ENCODE results near the gene OSBPL3. TPM values are rescaled to one million over a fixed set of nuclear protein-coding genes. Genes with fewer than 3 reads are reported as not detected.

The OSBPL3 gene
- 10 to 100 TPM; 61.2 to 72.7 TPM for total RNA-seq
- polyA plus RNA-seq, result 10 to 100 TPM in 1 of 2 donors, 1 to 10 TPM in 1; 6.9 to 19.7 TPM

DNA sequence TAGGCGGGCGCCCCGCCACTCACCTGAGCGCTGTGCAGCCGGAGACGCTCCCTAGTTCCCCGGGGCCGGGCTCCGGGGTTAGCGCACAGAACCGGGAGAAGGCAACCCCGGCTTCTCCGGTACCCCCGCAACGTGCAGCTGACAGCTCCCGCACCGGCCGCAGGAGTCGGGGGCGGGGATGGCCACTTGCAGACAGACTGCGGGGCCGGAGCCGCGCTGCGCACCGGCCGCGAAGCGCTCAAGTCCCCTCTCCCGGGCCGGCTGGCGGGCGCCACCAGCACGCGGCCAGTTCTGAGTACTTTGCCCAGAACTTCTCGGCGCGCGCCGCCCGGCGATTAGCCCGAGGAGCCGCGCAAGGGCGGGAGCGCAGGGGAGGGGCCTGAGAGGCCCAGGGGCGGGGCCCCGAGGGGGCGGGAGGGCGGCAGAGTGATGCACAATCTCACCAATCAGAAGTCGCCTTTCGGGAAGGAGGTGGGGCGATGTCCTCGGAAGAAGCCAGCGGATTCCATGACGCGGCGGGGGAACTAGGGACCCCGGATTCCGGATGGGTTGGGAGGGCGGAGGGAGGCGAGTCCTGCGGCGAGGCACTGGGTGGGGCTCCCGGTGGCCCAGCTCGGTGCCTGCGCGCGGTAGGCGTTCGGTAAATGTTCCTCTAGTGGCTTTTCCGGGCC, at the start of gene OSBPL3:
Gene OSBPL3, minus strand, starts transcription at position 316 of the 671 bp plus-strand sequence. CDS start 87,706 bp downstream, outside the sequence.
- intact Hi-C loops (cut with micrococcal nuclease), result loop anchor here (1.0 to 5.0 kb wide), 11 partner anchors 13 to 1448 kb away; partner anchors contain the start of genes CYCS, PALS2 and TRA2A
- no peaks in the 10 kb centered on the region for H3K9me3 Mint-ChIP-seq
- peak within 1 kb of the TSS; percentile 91 to 98 (median 97) for H3K4me3 Mint-ChIP-seq
- no peaks in the 10 kb centered on the region for H3K36me3 ChIP-seq (ENCODE audit: insufficient read depth, low read length)
- H3K4me1 ChIP-seq (ENCODE audit: insufficient read depth, low read length), result peaks cover 57% of the 10 kb centered on the region
- peaks cover 0 to 16% of the 10 kb centered on the region in 2 donors for H3K36me3 Mint-ChIP-seq
- H3K27me3 Mint-ChIP-seq, result no peaks in the 10 kb centered on the region
- no peaks in the 10 kb centered on the region for H3K27me3 ChIP-seq (ENCODE audit: insufficient read depth, low read length)
- DNase-seq, result peak; percentile 94 to 97 (median 95)
- H3K4me3 ChIP-seq (ENCODE audit: low read length in 2 of 2), result peak within 1 kb of the TSS; percentile 59 to 72
- ChIA-PET POLR2A (ENCODE audit: partially characterized antibody) (interaction anchor here (0.6 to 7.5 kb wide), 39 partner anchors 11 to 1449 kb away, joined by 3 to 210 read pairs (median 5); partner anchors contain the start of genes CYCS and HNRNPA2B1), CTCF (ENCODE audit: partially characterized antibody) (interaction anchor here (0.8 to 9.4 kb wide), 35 partner anchors 10 to 168 kb away, joined by 3 to 135 read pairs (median 7); no protein-coding TSS in a partner anchor)
- H3K27ac Mint-ChIP-seq, result peak within 1 kb of the TSS; percentile 94 to 99 (median 96)
- H3K27ac ChIP-seq (ENCODE audit: low read depth, low read length), result peak within 1 kb of the TSS; percentile 66
- peaks cover 44 to 67% (median 54%) of the 10 kb centered on the region in 4 donors for H3K4me1 Mint-ChIP-seq
- H3K9me3 ChIP-seq (ENCODE audit: control insufficient read depth in 1 of 2, low read length in 2 of 2), result no peaks in the 10 kb centered on the region

DNA sequence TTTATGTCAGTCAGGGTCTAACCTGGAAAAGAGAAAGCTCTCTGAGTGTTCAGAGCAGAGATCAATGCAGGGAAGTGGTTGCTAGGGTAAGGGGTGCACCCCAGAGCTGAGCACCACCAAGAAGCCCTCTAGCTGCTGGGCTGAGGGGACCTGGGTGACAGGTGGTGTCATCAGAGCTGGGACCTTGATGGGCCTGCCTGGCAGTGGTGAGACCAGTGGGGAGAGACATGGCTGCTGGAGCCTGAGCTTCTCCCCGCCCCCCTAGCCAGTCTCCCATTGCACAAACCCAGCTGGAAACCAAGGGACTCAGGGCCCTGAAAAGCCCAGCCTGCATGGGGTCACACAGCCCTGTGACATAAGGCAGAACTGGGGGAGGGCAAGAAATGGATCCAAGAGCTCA, 49.1 kb upstream of the OSBPL3 start:
- DNase-seq, result peak in 1 of 5 donors; percentile 43
- H3K4me1 Mint-ChIP-seq, result peaks cover 25 to 78% (median 62%) of the 10 kb centered on the region in 4 donors
- H3K27ac ChIP-seq (ENCODE audit: low read depth, low read length), result peak overlapping the region; percentile 53
- no peak overlapping the region for H3K4me3 ChIP-seq (ENCODE audit: low read length in 2 of 2)
- ChIA-PET POLR2A (ENCODE audit: partially characterized antibody) (interaction anchor here (0.6 to 9.7 kb wide), 17 partner anchors 9 to 1498 kb away, joined by 3 to 210 read pairs (median 5); partner anchors contain the start of genes CYCS and OSBPL3), CTCF (ENCODE audit: partially characterized antibody) (interaction anchor here (1.2 to 9.9 kb wide), 14 partner anchors 9 to 217 kb away, joined by 3 to 118 read pairs (median 6); partner anchors contain the start of gene OSBPL3)
- peak overlapping the region; percentile 67 to 97 (median 94) for H3K27ac Mint-ChIP-seq
- no peaks in the 10 kb centered on the region for H3K27me3 ChIP-seq (ENCODE audit: insufficient read depth, low read length)
- no peaks in the 10 kb centered on the region for H3K36me3 ChIP-seq (ENCODE audit: insufficient read depth, low read length)
- peaks cover 0 to 4% of the 10 kb centered on the region in 2 donors for H3K36me3 Mint-ChIP-seq
- no peaks in the 10 kb centered on the region for H3K9me3 ChIP-seq (ENCODE audit: control insufficient read depth in 1 of 2, low read length in 2 of 2)
- H3K4me3 Mint-ChIP-seq, result peak overlapping the region in 7 of 8 donors; percentile 61 to 92 (median 78)
- peaks cover 55% of the 10 kb centered on the region for H3K4me1 ChIP-seq (ENCODE audit: insufficient read depth, low read length)
- H3K27me3 Mint-ChIP-seq, result no peaks in the 10 kb centered on the region
- intact Hi-C loops (cut with micrococcal nuclease), result no loop called here
- no peaks in the 10 kb centered on the region for H3K9me3 Mint-ChIP-seq

DNA sequence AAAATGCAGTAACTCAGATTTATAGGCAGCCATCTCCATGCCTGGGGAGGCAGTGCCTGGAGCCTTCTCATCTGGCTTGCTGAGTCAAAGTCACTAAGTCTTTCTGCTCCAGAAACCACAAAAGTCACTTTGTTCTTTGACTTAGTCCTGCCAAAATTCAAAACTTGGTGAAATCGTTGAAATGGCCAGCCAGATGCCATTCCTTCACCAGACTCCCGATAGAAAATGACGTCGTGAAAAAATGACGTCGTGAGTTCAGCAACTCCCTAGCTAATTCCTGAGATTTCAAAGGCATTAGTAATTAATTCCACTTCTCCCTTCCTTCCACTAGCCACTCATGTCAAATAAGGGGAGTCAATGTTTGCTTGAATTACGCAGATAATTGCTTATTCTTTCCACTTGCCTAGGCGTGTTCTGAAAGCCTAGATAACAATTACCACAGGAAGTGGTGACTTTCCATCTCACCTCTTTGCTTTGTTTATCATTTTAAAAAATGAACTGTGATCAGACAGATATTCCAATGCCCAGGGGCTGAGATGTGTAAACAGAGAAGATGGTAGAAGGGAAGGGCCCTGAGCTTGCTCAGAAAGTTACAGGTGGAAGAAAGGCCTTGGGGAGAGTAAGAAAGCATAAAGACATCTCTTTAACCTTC, 48.5 kb upstream of the OSBPL3 start:
- Histone ChIP-seq H3K9me3 (ENCODE audit: control insufficient read depth in 1 of 2, low read length in 2 of 2) (no peaks in the 10 kb centered on the region), H3K36me3 (ENCODE audit: insufficient read depth, low read length) (no peaks in the 10 kb centered on the region), H3K27ac (ENCODE audit: low read depth, low read length) (peak overlapping the region; percentile 53), H3K4me3 (ENCODE audit: low read length in 2 of 2) (no peak overlapping the region), H3K4me1 (ENCODE audit: insufficient read depth, low read length) (peaks cover 55% of the 10 kb centered on the region), H3K27me3 (ENCODE audit: insufficient read depth, low read length) (no peaks in the 10 kb centered on the region)
- Mint-ChIP-seq H3K27me3 (peaks cover 0 to 1% of the 10 kb centered on the region in 2 donors), H3K36me3 (peaks cover 0 to 4% of the 10 kb centered on the region in 2 donors), H3K9me3 (no peaks in the 10 kb centered on the region), H3K27ac (peak overlapping the region; percentile 67 to 97 (median 94)), H3K4me1 (peaks cover 25 to 78% (median 62%) of the 10 kb centered on the region in 4 donors), H3K4me3 (peak overlapping the region in 7 of 8 donors; percentile 61 to 92 (median 78))
- DNase-seq, result peak; percentile 54 to 78 (median 71)
- ChIA-PET POLR2A (ENCODE audit: partially characterized antibody) (interaction anchor here (0.6 to 9.7 kb wide), 19 partner anchors 10 to 1498 kb away, joined by 3 to 210 read pairs (median 4); partner anchors contain the start of genes CYCS and OSBPL3), CTCF (ENCODE audit: partially characterized antibody) (interaction anchor here (1.0 to 9.9 kb wide), 16 partner anchors 10 to 216 kb away, joined by 3 to 118 read pairs (median 6); partner anchors contain the start of gene OSBPL3)
- intact Hi-C loops (cut with micrococcal nuclease), result loop anchor here (1.0 kb wide), 3 partner anchors 42 to 207 kb away; partner anchors contain the start of gene OSBPL3

GRCh38 chr7:25026156-25026555, 46.2 kb upstream of the OSBPL3 start:
- POLR2A ChIA-PET (ENCODE audit: partially characterized antibody), result interaction anchor here (0.5 to 9.7 kb wide), 3 partner anchors 46 to 1541 kb away, joined by 3 to 210 read pairs (median 11); partner anchors contain the start of gene OSBPL3
- CTCF ChIA-PET (ENCODE audit: partially characterized antibody), result interaction anchor here (0.9 to 9.9 kb wide), 6 partner anchors 15 to 214 kb away, joined by 3 to 118 read pairs (median 8); partner anchors contain the start of gene OSBPL3
- Histone ChIP-seq H3K4me1 (ENCODE audit: insufficient read depth, low read length) (peaks cover 46% of the 10 kb centered on the region), H3K36me3 (ENCODE audit: insufficient read depth, low read length) (no peaks in the 10 kb centered on the region), H3K27me3 (ENCODE audit: insufficient read depth, low read length) (no peaks in the 10 kb centered on the region), H3K9me3 (ENCODE audit: control insufficient read depth in 1 of 2, low read length in 2 of 2) (no peaks in the 10 kb centered on the region), H3K4me3 (ENCODE audit: low read length in 2 of 2) (no peak overlapping the region), H3K27ac (ENCODE audit: low read depth, low read length) (no peak overlapping the region)
- peaks cover 22 to 61% (median 49%) of the 10 kb centered on the region in 4 donors for H3K4me1 Mint-ChIP-seq
- H3K9me3 Mint-ChIP-seq, result no peaks in the 10 kb centered on the region
- peaks cover 0 to 4% of the 10 kb centered on the region in 2 donors for H3K36me3 Mint-ChIP-seq
- peaks cover 0 to 1% of the 10 kb centered on the region in 2 donors for H3K27me3 Mint-ChIP-seq
- peak overlapping the region in 3 of 7 donors; percentile 25 to 48 (median 43) for H3K27ac Mint-ChIP-seq
- DNase-seq, result no peak
- H3K4me3 Mint-ChIP-seq, result no peak overlapping the region
- intact Hi-C loops (cut with micrococcal nuclease), result no loop called here

GRCh38 chr7:25025218-25025671, 45.3 kb upstream of the OSBPL3 start:
- Mint-ChIP-seq H3K27me3 (peaks cover 0 to 1% of the 10 kb centered on the region in 2 donors), H3K36me3 (peaks cover 0 to 4% of the 10 kb centered on the region in 2 donors), H3K4me3 (no peak overlapping the region), H3K27ac (peak overlapping the region in 4 of 7 donors; percentile 9 to 62 (median 32)), H3K4me1 (peaks cover 20 to 52% (median 40%) of the 10 kb centered on the region in 4 donors), H3K9me3 (no peaks in the 10 kb centered on the region)
- no peak for DNase-seq
- no peak overlapping the region for H3K4me3 ChIP-seq (ENCODE audit: low read length in 2 of 2)
- ChIA-PET CTCF (ENCODE audit: partially characterized antibody) (interaction anchor here (1.5 to 9.9 kb wide), 4 partner anchors 14 to 204 kb away, joined by 3 to 118 read pairs (median 8); partner anchors contain the start of gene OSBPL3), POLR2A (ENCODE audit: partially characterized antibody) (interaction anchor here (2.6 to 9.7 kb wide), 2 partner anchors 45 to 204 kb away, joined by 11 to 210 read pairs; partner anchors contain the start of gene OSBPL3)
- no peaks in the 10 kb centered on the region for H3K9me3 ChIP-seq (ENCODE audit: control insufficient read depth in 1 of 2, low read length in 2 of 2)
- no peaks in the 10 kb centered on the region for H3K36me3 ChIP-seq (ENCODE audit: insufficient read depth, low read length)
- no peaks in the 10 kb centered on the region for H3K27me3 ChIP-seq (ENCODE audit: insufficient read depth, low read length)
- intact Hi-C loops (cut with micrococcal nuclease), result no loop called here
- peaks cover 37% of the 10 kb centered on the region for H3K4me1 ChIP-seq (ENCODE audit: insufficient read depth, low read length)
- no peak overlapping the region for H3K27ac ChIP-seq (ENCODE audit: low read depth, low read length)

DNA sequence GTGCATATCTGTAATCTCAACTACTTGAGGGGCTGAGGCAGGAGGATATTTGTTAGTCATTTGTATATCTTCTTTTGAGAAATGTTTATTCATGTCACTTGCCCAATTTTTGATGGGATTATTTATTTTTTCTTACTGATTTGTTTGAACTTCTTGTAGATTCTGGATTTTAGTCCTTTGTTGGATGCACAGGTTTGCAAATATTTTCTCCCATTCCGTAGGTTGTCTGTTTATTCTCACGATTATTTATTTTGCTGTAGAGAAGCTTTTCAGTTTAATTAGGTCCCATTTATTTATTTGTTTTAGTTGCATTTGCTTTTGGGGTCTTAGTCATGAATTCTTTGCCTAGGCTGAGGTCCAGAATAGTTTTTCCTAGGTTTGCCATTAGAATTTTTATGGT, 44.1 kb upstream of the OSBPL3 start:
- Mint-ChIP-seq H3K27me3 (peaks cover 0 to 1% of the 10 kb centered on the region in 2 donors), H3K27ac (no peak overlapping the region), H3K36me3 (peaks cover 0 to 4% of the 10 kb centered on the region in 2 donors), H3K9me3 (no peaks in the 10 kb centered on the region), H3K4me1 (peaks cover 15 to 40% (median 30%) of the 10 kb centered on the region in 4 donors), H3K4me3 (no peak overlapping the region)
- POLR2A ChIA-PET (ENCODE audit: partially characterized antibody), result no interaction called here
- CTCF ChIA-PET (ENCODE audit: partially characterized antibody), result interaction anchor here (2.2 to 9.9 kb wide), 2 partner anchors 44 to 74 kb away, joined by 5 to 118 read pairs; partner anchors contain the start of gene OSBPL3
- Histone ChIP-seq H3K9me3 (ENCODE audit: control insufficient read depth in 1 of 2, low read length in 2 of 2) (no peaks in the 10 kb centered on the region), H3K27me3 (ENCODE audit: insufficient read depth, low read length) (no peaks in the 10 kb centered on the region), H3K4me3 (ENCODE audit: low read length in 2 of 2) (no peak overlapping the region), H3K4me1 (ENCODE audit: insufficient read depth, low read length) (peaks cover 28% of the 10 kb centered on the region), H3K36me3 (ENCODE audit: insufficient read depth, low read length) (no peaks in the 10 kb centered on the region), H3K27ac (ENCODE audit: low read depth, low read length) (no peak overlapping the region)
- no peak for DNase-seq
- intact Hi-C loops (cut with micrococcal nuclease), result no loop called here
